Epithelial cell of proximal tubule (primary cell): Measurements from ENCODE around the gene CCDC97. TPM values are rescaled to one million over a fixed set of nuclear protein-coding genes. Genes with fewer than 3 reads are reported as not detected.

Experiments used
- DNase-seq: peaks from one replicate; pipeline ENCODE4 v3.0.0-alpha.2; 2011; ENCODE audit warnings: low read depth
- H3K4me3 ChIP-seq: 2 replicates; pipeline ENCODE4 v1.5.1; 2011; ENCODE audit warnings: low read depth, mild to moderate bottlenecking, low read length
- CTCF ChIP-seq: conservative IDR thresholded peaks from 2 replicates; pipeline ENCODE4 v1.5.1; 2012; ENCODE audit warnings: low read depth, mild to moderate bottlenecking, low read length
- total RNA-seq: library from RNA; depleted of rRNA; stranded (reverse); fragments of >200 nt; gene quantifications from 2 replicates; pipeline ENCODE4 v1.2.3, GENCODE V29; 2015

Gene CCDC97
- total RNA-seq, 1 donor from 2014 or later, result 11.6 TPM

- no peak for DNase-seq
- peak overlapping the region; percentile 93 for H3K4me3 ChIP-seq
- peak; percentile 65 for TF ChIP-seq CTCF
Measured at GRCh38 chr19:41352609-41353465, 42.9 kb downstream of the CCDC97 start.

- no peak for DNase-seq
- peak within 1 kb of the TSS; percentile 93 for H3K4me3 ChIP-seq
- peak; percentile 79 for TF ChIP-seq CTCF
Measured at GRCh38 chr19:41353466-41354342, 43.7 kb downstream of the CCDC97 start, which contains the start of gene TGFB1. Gene TGFB1, minus strand, starts transcription at chr19:41353922. Its CDS starts 878 bp downstream, at chr19:41353044.

- no peak for TF ChIP-seq CTCF
- DNase-seq, result no peak
- H3K4me3 ChIP-seq, result peak overlapping the region; percentile 93
Measured at GRCh38 chr19:41354343-41354953, 44.5 kb downstream of the CCDC97 start.

- DNase-seq, result no peak
- no peak for TF ChIP-seq CTCF
- no peak overlapping the region for H3K4me3 ChIP-seq
Measured at GRCh38 chr19:41355035-41355434, 45.1 kb downstream of the CCDC97 start.

GRCh38 chr19:41355802-41356201 lies 45.8 kb downstream of the CCDC97 start:
- H3K4me3 ChIP-seq, result no peak overlapping the region
- DNase-seq, result no peak
- TF ChIP-seq CTCF, result no peak

GRCh38 chr19:41356984-41357739 lies 47.2 kb downstream of the CCDC97 start:
- H3K4me3 ChIP-seq, result no peak overlapping the region
- no peak for TF ChIP-seq CTCF
- no peak for DNase-seq
